Loucy (cell line): Measurements from ENCODE around the gene DNAH8.
A peak's percentile ranks its signal among the peaks of the same experiment; 100 is the strongest.

Experiments used
- H2AFZ ChIP-seq: fragments of 200-600 bp; sonication (generic); 2 replicates; pipeline ENCODE4 v1.6.0; 2016; ENCODE audit warnings: antibody characterized with exemption, mild to moderate bottlenecking, low read length, moderate library complexity
- H3F3A ChIP-seq: fragments of 200-600 bp; 2 replicates; pipeline ENCODE4 v1.6.0; 2016; ENCODE audit warnings: antibody characterized with exemption, low read depth, mild to moderate bottlenecking
- H3K27me3 ChIP-seq: fragments of 200-600 bp; sonication (generic); 2 replicates; pipeline ENCODE4 v1.6.1; 2014; ENCODE audit warnings: low read length, mild to moderate bottlenecking; ENCODE audit not compliant: insufficient read depth, poor library complexity, severe bottlenecking
- H3K36me3 ChIP-seq: fragments of 200-600 bp; sonication (generic); 2 replicates; pipeline ENCODE4 v1.6.1; 2016; ENCODE audit warnings: low read length; ENCODE audit not compliant: insufficient read depth
- H3K4me1 ChIP-seq: fragments of 200-600 bp; sonication (generic); 2 replicates; pipeline ENCODE4 v1.5.1; 2014; ENCODE audit warnings: low read length, mild to moderate bottlenecking; ENCODE audit not compliant: insufficient read depth, poor library complexity, severe bottlenecking
- H3K4me2 ChIP-seq: fragments of 200-600 bp; sonication (generic); 2 replicates; pipeline ENCODE4 v1.6.0; 2014; ENCODE audit warnings: antibody characterized with exemption, low read length, low read depth, mild to moderate bottlenecking; ENCODE audit not compliant: poor library complexity, severe bottlenecking
- H3K4me3 ChIP-seq: fragments of 200-600 bp; sonication (generic); 2 replicates; pipeline ENCODE4 v1.5.1; 2014; ENCODE audit warnings: low read length, mild to moderate bottlenecking, mixed read lengths; ENCODE audit not compliant: poor library complexity, severe bottlenecking
- H3K79me2 ChIP-seq: fragments of 200-600 bp; sonication (generic); 2 replicates; pipeline ENCODE4 v1.6.1; 2014; ENCODE audit warnings: low read length; ENCODE audit not compliant: insufficient read depth
- H3K9ac ChIP-seq: fragments of 200-600 bp; sonication (generic); 2 replicates; pipeline ENCODE4 v1.6.0; 2014; ENCODE audit warnings: mild to moderate bottlenecking, low read depth, low read length, moderate library complexity; ENCODE audit not compliant: poor library complexity, severe bottlenecking
- H3K9me2 ChIP-seq: fragments of 200-600 bp; sonication (generic); replicated peaks from 2 replicates; pipeline ENCODE4 v1.6.1; 2016; ENCODE audit warnings: low read depth, low read length, mixed read lengths
- H3K9me3 ChIP-seq: fragments of 200-600 bp; sonication (generic); 2 replicates; pipeline ENCODE4 v1.6.1; 2014; ENCODE audit warnings: mild to moderate bottlenecking, antibody characterized with exemption, low read length, low read depth; ENCODE audit not compliant: insufficient read depth
- H4K20me1 ChIP-seq: fragments of 200-600 bp; sonication (generic); 2 replicates; pipeline ENCODE4 v1.6.0; 2014; ENCODE audit warnings: antibody characterized with exemption, low read length, mild to moderate bottlenecking; ENCODE audit not compliant: insufficient read depth, poor library complexity, severe bottlenecking
- CTCF ChIP-seq: fragments of 200-600 bp; sonication (generic); conservative IDR thresholded peaks from 2 replicates; pipeline ENCODE4 v1.5.1; 2014; ENCODE audit warnings: mild to moderate bottlenecking, antibody characterized with exemption, low read length
- EZH2phosphoT487 ChIP-seq: fragments of 200-600 bp; IDR thresholded peaks from 2 replicates; pipeline ENCODE4 v1.6.1; 2018; ENCODE audit warnings: antibody characterized with exemption, mild to moderate bottlenecking, moderate library complexity, borderline replicate concordance

The DNAH8 gene

GRCh38 chr6:38876475-38876874 lies 161.4 kb downstream of the DNAH8 start:
- H3K9me3 ChIP-seq, result no peaks in the 10 kb centered on the region
- H4K20me1 ChIP-seq, result no peaks in the 10 kb centered on the region
- peaks cover 42% of the 10 kb centered on the region for H3K4me1 ChIP-seq
- TF ChIP-seq EZH2phosphoT487, result no peak
- TF ChIP-seq CTCF, result no peak
- H3K4me2 ChIP-seq, result peak overlapping the region; percentile 87
- no peaks in the 10 kb centered on the region for H3K9me2 ChIP-seq
- H3K4me3 ChIP-seq, result peak overlapping the region; percentile 61
- no peaks in the 10 kb centered on the region for H3K27me3 ChIP-seq
- H3K79me2 ChIP-seq, result no peaks in the 10 kb centered on the region
- H3K36me3 ChIP-seq, result no peaks in the 10 kb centered on the region
- peak overlapping the region; percentile 71 for H2AFZ ChIP-seq
- 0 out of 2 replicates have a peak, but pooled peaks cover 3% of the 10 kb centered on the region for H3F3A ChIP-seq
- H3K9ac ChIP-seq, result peak overlapping the region; percentile 59

GRCh38 chr6:38877721-38878120 lies 162.6 kb downstream of the DNAH8 start:
- TF ChIP-seq CTCF (no peak), EZH2phosphoT487 (no peak)
- no peak overlapping the region for H2AFZ ChIP-seq
- H3K4me1 ChIP-seq, result peaks cover 38% of the 10 kb centered on the region
- 0 out of 2 replicates have a peak, but pooled peaks cover 3% of the 10 kb centered on the region for H3F3A ChIP-seq
- no peaks in the 10 kb centered on the region for H3K36me3 ChIP-seq
- H3K4me2 ChIP-seq, result no peak overlapping the region
- no peaks in the 10 kb centered on the region for H3K9me2 ChIP-seq
- no peaks in the 10 kb centered on the region for H3K27me3 ChIP-seq
- no peaks in the 10 kb centered on the region for H3K79me2 ChIP-seq
- H3K9ac ChIP-seq, result no peak overlapping the region
- H3K4me3 ChIP-seq, result no peak overlapping the region
- H4K20me1 ChIP-seq, result no peaks in the 10 kb centered on the region
- H3K9me3 ChIP-seq, result no peaks in the 10 kb centered on the region

DNA sequence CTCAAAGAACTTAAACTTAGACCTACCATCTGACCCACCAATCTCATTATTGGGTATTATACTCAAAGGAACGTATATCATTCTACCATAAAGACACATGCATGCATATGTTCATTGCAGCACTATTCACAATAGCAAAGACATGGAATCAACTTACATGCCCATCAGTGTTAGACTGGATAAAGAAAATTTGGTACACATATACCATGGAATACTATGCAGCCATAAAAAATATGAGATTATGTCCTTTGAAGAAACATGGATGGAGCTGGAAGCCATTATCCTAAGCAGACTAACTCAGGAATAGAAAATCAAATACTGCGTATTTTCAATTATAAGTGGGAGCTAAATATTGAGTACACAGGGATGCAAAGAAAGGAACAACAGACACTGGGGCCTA lies 167.0 kb downstream of the DNAH8 start:
- H3K4me2 ChIP-seq, result no peak overlapping the region
- H3K79me2 ChIP-seq, result no peaks in the 10 kb centered on the region
- no peak overlapping the region for H3K9ac ChIP-seq
- no peak overlapping the region for H2AFZ ChIP-seq
- no peaks in the 10 kb centered on the region for H3K36me3 ChIP-seq
- no peaks in the 10 kb centered on the region for H3K9me2 ChIP-seq
- H3K4me1 ChIP-seq, result peaks cover 7% of the 10 kb centered on the region
- no peaks in the 10 kb centered on the region for H3F3A ChIP-seq
- no peaks in the 10 kb centered on the region for H3K27me3 ChIP-seq
- no peak for TF ChIP-seq EZH2phosphoT487
- no peak for TF ChIP-seq CTCF
- no peaks in the 10 kb centered on the region for H4K20me1 ChIP-seq
- no peaks in the 10 kb centered on the region for H3K9me3 ChIP-seq
- H3K4me3 ChIP-seq, result no peak overlapping the region
